MM.1S (cell line): ENCODE data around the gene PMEPA1.

Experiments
- CTCF ChIP-seq: fragments of 300-600 bp; sonication (generic); IDR thresholded peaks from 2 replicates; pipeline ENCODE4 v1.5.1; 2016; ENCODE audit warnings: antibody characterized with exemption, low read length, mixed read lengths
- EZH2 ChIP-seq: fragments of 300-600 bp; sonication (generic); optimal IDR thresholded peaks from 2 replicates; pipeline ENCODE3; 2017; ENCODE audit warnings: low read depth, mild to moderate bottlenecking, antibody characterized with exemption, low read length, mixed read lengths
- EZH2phosphoT487 ChIP-seq: fragments of 300-600 bp; sonication (generic); IDR thresholded peaks from 2 replicates; pipeline ENCODE4 v1.6.1; 2018; ENCODE audit warnings: antibody characterized with exemption, low read length

- TF ChIP-seq EZH2phosphoT487 (no peak), CTCF (no peak), EZH2 (no peak)
Observed at GRCh38 chr20:57684808-57685140, 25.0 kb downstream of the PMEPA1 start.
